B cell (primary cell): ENCODE results near the gene NINL. TPM values are rescaled to one million over a fixed set of nuclear protein-coding genes. Genes with fewer than 3 reads are reported as not detected.

Source experiments
- ATAC-seq: fragments of 200-7000 bp; cut with Tn5 transposase; one replicate; pipeline ENCODE4 v1.10.0; 2021; ENCODE audit warnings: low read depth, mild to moderate bottlenecking, moderate number of reproducible peaks, moderate library complexity
- CTCF ChIA-PET: fragments of 350-600 bp; sonication (Branson Sonifier 250); formaldehyde crosslinking; loops from one replicate; lab custom pipeline; 2021; ENCODE audit warnings: antibody characterized with exemption, inconsistent platforms; lab: Charles Lee
- POLR2A ChIA-PET: fragments of 350-600 bp; sonication (Branson Sonifier 250); formaldehyde crosslinking; loops from one replicate; lab custom pipeline; 2021; ENCODE audit warnings: antibody characterized with exemption; lab: Charles Lee
- DNase-seq: peaks from one replicate; pipeline ENCODE4 v3.0.0; 2013
- H2AFZ ChIP-seq: 2 replicates; pipeline ENCODE4 v1.6.1; 2012; ENCODE audit warnings: mild to moderate bottlenecking, low read depth, low read length; ENCODE audit not compliant: insufficient read depth, poor library complexity, severe bottlenecking
- H3K27ac ChIP-seq, 2 donors: 1 replicate in 1 of 2; 2 replicates in 1 of 2; pipeline ENCODE4 v1.5.1; 2012 to 2013; ENCODE audit warnings: low read length in 2 of 2, mild to moderate bottlenecking in 2 of 2, moderate library complexity in 1 of 2
- H3K27me3 ChIP-seq, 4 experiments: fragments of 200-600 bp in 1 of 4; sonication (generic) in 1 of 4; replicated peaks in 1 of 4; 1 replicate in 2 of 4; 2 replicates in 2 of 4; pipeline versions ENCODE4 v1.6.1 to v1.7.0; 2013 to 2016; ENCODE audit warnings: low read length in 3 of 4, mild to moderate bottlenecking in 2 of 4, mixed read lengths in 1 of 4, moderate library complexity in 1 of 4; ENCODE audit not compliant: insufficient read depth in 4 of 4, control insufficient read depth in 3 of 4; ENCODE audit errors: control extremely low read depth in 1 of 4
- H3K36me3 ChIP-seq, 2 experiments: replicated peaks in 1 of 2; 1 replicate in 1 of 2; 2 replicates in 1 of 2; pipeline versions ENCODE4 v1.6.1 to v1.7.1; 2013; ENCODE audit warnings: low read length in 1 of 2; ENCODE audit not compliant: insufficient read depth in 2 of 2, control insufficient read depth in 1 of 2; ENCODE audit errors: control extremely low read depth in 1 of 2, extremely low read depth in 1 of 2
- H3K4me1 ChIP-seq, 2 donors: fragments of 200-600 bp in 1 of 2; sonication (generic) in 1 of 2; 1 replicate in 1 of 2; 2 replicates in 1 of 2; pipeline versions ENCODE4 v1.5.1 to v1.6.1; 2013 to 2017; ENCODE audit warnings: low read length in 2 of 2; ENCODE audit not compliant: control insufficient read depth in 2 of 2, insufficient read depth in 2 of 2
- H3K4me2 ChIP-seq: replicated peaks from 2 replicates; pipeline ENCODE3; 2012; ENCODE audit warnings: mild to moderate bottlenecking, low read depth, low read length; ENCODE audit not compliant: poor library complexity, severe bottlenecking
- H3K4me3 ChIP-seq, 5 experiments: fragments of 200-600 bp in 1 of 5; sonication (generic) in 1 of 5; 1 replicate in 3 of 5; 2 replicates in 2 of 5; pipeline versions ENCODE4 v1.5.1 to v1.7.0; 2011 to 2016; ENCODE audit warnings: low read length in 4 of 5, mild to moderate bottlenecking in 4 of 5, low read depth in 2 of 5, control low read depth in 1 of 5, moderate library complexity in 1 of 5; ENCODE audit not compliant: insufficient read depth in 1 of 5; ENCODE audit errors: control extremely low read depth in 1 of 5, extremely low read depth in 1 of 5
- H3K79me2 ChIP-seq: fragments of 200-600 bp; sonication (generic); one replicate; pipeline ENCODE4 v1.6.0; 2016; ENCODE audit warnings: low read length; ENCODE audit not compliant: control insufficient read depth, insufficient read depth
- H3K9ac ChIP-seq: fragments of 200-600 bp; sonication (generic); 2 replicates; pipeline ENCODE4 v1.6.1; 2017; ENCODE audit warnings: mild to moderate bottlenecking, low read length, moderate library complexity
- H3K9me3 ChIP-seq, 3 donors: one replicate each; pipeline versions ENCODE4 v1.6.1 to v1.7.1; 2013; ENCODE audit warnings: low read length in 2 of 3; ENCODE audit not compliant: control insufficient read depth in 2 of 3, insufficient read depth in 1 of 3; ENCODE audit errors: control extremely low read depth in 1 of 3
- H4K20me1 ChIP-seq: 2 replicates; pipeline ENCODE4 v1.6.0; 2012; ENCODE audit warnings: mild to moderate bottlenecking, low read length; ENCODE audit not compliant: insufficient read depth, control insufficient read depth, poor library complexity, severe bottlenecking
- H3K27ac Mint-ChIP-seq: one replicate; pipeline ENCODE4 v1.8.0; 2021; ENCODE audit warnings: mixed read lengths
- H3K27me3 Mint-ChIP-seq: one replicate; pipeline ENCODE4 v1.8.0; 2021; ENCODE audit warnings: mixed read lengths
- H3K4me1 Mint-ChIP-seq: one replicate; pipeline ENCODE4 v1.8.0; 2021; ENCODE audit warnings: mixed read lengths
- H3K4me3 Mint-ChIP-seq: one replicate; pipeline ENCODE4 v1.8.0; 2021; ENCODE audit warnings: mixed read lengths
- H3K9me3 Mint-ChIP-seq: one replicate; pipeline ENCODE4 v1.8.0; 2022; ENCODE audit warnings: mixed read lengths; ENCODE audit not compliant: insufficient read depth
- EZH2 ChIP-seq: IDR thresholded peaks from 2 replicates; pipeline ENCODE4 v1.6.1; 2012; ENCODE audit warnings: borderline replicate concordance, low read depth, mild to moderate bottlenecking, moderate library complexity, low read length; ENCODE audit not compliant: insufficient read depth, poor library complexity, severe bottlenecking
- WGBS: methylation state at CpG from one replicate; pipeline ENCODE4 v1.1.5; 2013; ENCODE audit warnings: missing lambda C conversion rate; ENCODE audit not compliant: insufficient coverage; 5-methylcytosine and 5-hydroxymethylcytosine counted together
- intact Hi-C: fragments of 100-400 bp; cut with micrococcal nuclease; formaldehyde crosslinking; loops from one replicate; pipeline ENCODE4 v1.10.0; 2022
- polyA plus RNA-seq: library from polyadenylated mRNA; depleted of rRNA; stranded (reverse); fragments of >200 nt; gene quantifications from 2 replicates; pipeline ENCODE4 v1.2.3, GENCODE V29; 2012
- total RNA-seq, 2 donors: library from RNA; stranded (reverse); fragments of 120-200 nt in 1 of 2; gene quantifications; 1 replicate in 1 of 2; 2 replicates in 1 of 2; pipeline versions ENCODE4 v1.2.3 to v1.2.4, GENCODE V29; 2013 to 2022
- TF ChIP-seq, protein P1 (sequence below): fragments of 200-600 bp; IDR thresholded peaks from one replicate; pipeline ENCODE4 v1.8.0; 2022; ENCODE audit warnings: antibody characterized with exemption, mild to moderate bottlenecking

Gene NINL
- total and polyA plus RNA-seq, 2 donors (not counting 1 experiment from before 2014, with no cell fraction given), result 1.8 to 5.5 TPM

DNA sequence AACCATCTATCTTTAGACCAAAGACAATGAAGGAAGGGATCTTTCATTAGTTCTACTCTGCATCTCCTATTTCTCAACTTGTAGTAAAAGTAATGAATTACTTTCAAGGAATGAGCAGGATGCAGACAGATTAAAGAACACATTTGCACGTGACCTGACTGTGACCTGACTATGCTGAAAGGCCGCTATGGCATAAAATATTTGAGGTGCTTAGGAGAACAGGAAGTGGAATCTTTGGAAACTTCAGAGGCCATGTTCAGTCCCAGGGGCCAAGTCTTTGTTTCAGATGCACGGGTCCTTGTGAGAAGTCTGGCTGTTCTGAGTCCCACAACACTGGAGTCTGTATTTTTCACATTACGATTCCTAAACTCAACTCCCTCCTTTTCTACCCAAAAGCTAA lies 41.0 kb downstream of the NINL start:
- ChIA-PET CTCF (no interaction called here), POLR2A (no interaction called here)
- peaks cover 4% of the 10 kb centered on the region in 2 donors for H3K4me1 ChIP-seq
- Mint-ChIP-seq H3K4me1 (peaks cover 8% of the 10 kb centered on the region), H3K27ac (no peak overlapping the region), H3K27me3 (peaks cover under 1% of the 10 kb centered on the region), H3K9me3 (no peaks in the 10 kb centered on the region), H3K4me3 (no peak overlapping the region)
- TF ChIP-seq, protein P1, sequence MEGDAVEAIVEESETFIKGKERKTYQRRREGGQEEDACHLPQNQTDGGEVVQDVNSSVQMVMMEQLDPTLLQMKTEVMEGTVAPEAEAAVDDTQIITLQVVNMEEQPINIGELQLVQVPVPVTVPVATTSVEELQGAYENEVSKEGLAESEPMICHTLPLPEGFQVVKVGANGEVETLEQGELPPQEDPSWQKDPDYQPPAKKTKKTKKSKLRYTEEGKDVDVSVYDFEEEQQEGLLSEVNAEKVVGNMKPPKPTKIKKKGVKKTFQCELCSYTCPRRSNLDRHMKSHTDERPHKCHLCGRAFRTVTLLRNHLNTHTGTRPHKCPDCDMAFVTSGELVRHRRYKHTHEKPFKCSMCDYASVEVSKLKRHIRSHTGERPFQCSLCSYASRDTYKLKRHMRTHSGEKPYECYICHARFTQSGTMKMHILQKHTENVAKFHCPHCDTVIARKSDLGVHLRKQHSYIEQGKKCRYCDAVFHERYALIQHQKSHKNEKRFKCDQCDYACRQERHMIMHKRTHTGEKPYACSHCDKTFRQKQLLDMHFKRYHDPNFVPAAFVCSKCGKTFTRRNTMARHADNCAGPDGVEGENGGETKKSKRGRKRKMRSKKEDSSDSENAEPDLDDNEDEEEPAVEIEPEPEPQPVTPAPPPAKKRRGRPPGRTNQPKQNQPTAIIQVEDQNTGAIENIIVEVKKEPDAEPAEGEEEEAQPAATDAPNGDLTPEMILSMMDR, result no peak
- TF ChIP-seq EZH2, result no peak
- no peak overlapping the region for H3K9ac ChIP-seq
- no peak overlapping the region for H3K4me3 ChIP-seq
- H3K79me2 ChIP-seq, result no peaks in the 10 kb centered on the region
- no peaks in the 10 kb centered on the region for H3K36me3 ChIP-seq
- H3K27ac ChIP-seq, result no peak overlapping the region
- intact Hi-C loops, result no loop called here
- no peak overlapping the region for H2AFZ ChIP-seq
- no peak for DNase-seq
- H3K27me3 ChIP-seq, result no peaks in the 10 kb centered on the region
- H4K20me1 ChIP-seq, result no peaks in the 10 kb centered on the region
- ATAC-seq, result no peak
- no peaks in the 10 kb centered on the region for H3K9me3 ChIP-seq
- 96% methylated on average over 3 of the region's 4 CpGs for WGBS
- H3K4me2 ChIP-seq, result no peak overlapping the region

DNA sequence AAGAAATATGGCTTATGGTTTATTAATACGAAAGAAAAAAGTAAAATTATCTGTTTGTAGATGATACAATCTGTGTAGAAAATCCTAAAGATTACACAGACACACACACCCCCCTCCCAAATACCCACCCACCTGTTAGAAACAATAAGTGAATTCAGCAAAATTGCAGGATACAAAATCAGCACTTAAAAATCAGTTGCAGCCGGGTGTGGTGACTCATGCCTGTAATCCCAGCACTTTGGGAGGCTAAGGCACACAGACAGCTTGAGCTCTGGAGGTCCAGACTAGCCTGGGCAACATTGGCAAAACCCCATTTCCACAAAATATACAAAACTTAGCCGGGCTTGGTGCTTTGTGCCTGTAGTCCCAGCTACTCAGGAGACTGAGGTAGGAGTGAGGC lies 42.3 kb downstream of the NINL start:
- DNase-seq (no peak), ATAC-seq (no peak)
- Histone ChIP-seq H3K27me3 (no peaks in the 10 kb centered on the region), H3K4me1 (peaks cover 4% of the 10 kb centered on the region in 2 donors), H3K9ac (no peak overlapping the region), H2AFZ (no peak overlapping the region), H3K4me2 (no peak overlapping the region), H4K20me1 (no peaks in the 10 kb centered on the region), H3K36me3 (no peaks in the 10 kb centered on the region), H3K27ac (no peak overlapping the region), H3K79me2 (no peaks in the 10 kb centered on the region), H3K9me3 (no peaks in the 10 kb centered on the region), H3K4me3 (no peak overlapping the region)
- CTCF ChIA-PET, result no interaction called here
- Mint-ChIP-seq H3K9me3 (no peaks in the 10 kb centered on the region), H3K4me1 (peaks cover 11% of the 10 kb centered on the region), H3K4me3 (no peak overlapping the region), H3K27ac (no peak overlapping the region), H3K27me3 (no peaks in the 10 kb centered on the region)
- WGBS, result 92% methylated on average over 1 of the region's 3 CpGs
- intact Hi-C loops, result no loop called here
- POLR2A ChIA-PET, result no interaction called here
- TF ChIP-seq, protein P1, result no peak
- no peak for TF ChIP-seq EZH2
